Heart left ventricle (tissue), 13 donors: ENCODE measurements around the gene SYF2.

Experiments used
- CTCF ChIP-seq, 12 donors: fragments of 200-600 bp; sonication (generic) in 4 of 12; IDR thresholded peaks; one replicate each; pipeline versions ENCODE4 v1.5.0 to v1.8.0; 2018 to 2022; ENCODE audit warnings: antibody characterized with exemption in 12 of 12, mild to moderate bottlenecking in 5 of 12
- POLR2A ChIP-seq, 2 donors: fragments of 450-650 bp; IDR thresholded peaks; one replicate each; pipeline ENCODE4 v1.6.1; 2017; ENCODE audit warnings: antibody characterized with exemption in 2 of 2, mild to moderate bottlenecking in 2 of 2, moderate library complexity in 2 of 2
- donor health status: ischemic (EF 13 %, LVEDD 7.1; RV severe dilation, severe dysfunction).
- donor health status: DM: no; HTN: yes; CAD: no.
- donor health status: DM: no; HTN: no; CAD: no.
- donor health status: ischemic (EF 25% LVEDD 6.9; RV normal size, moderate dysfunction).
- donor health status: ischemic (EF 25% LVEDD 5.7; RV mildly dilated, moderate dysfunction).
- donor health status: ischemic (EF 35%, LVEDD 5.7; RV mildly dilated, moderate dysfunction).
- donor health status: nonischemic (EF 11% LVEDD 7.7; RV severe dilation, severe dysfunction).
- donor health status: DM: yes; HTN: yes; CAD: no.
- donor health status: PGD.
- donor health status: ischemic (EF 29% LVEDD 5.4; RV normal size, mild dysfunction).
- donor health status: nonischemic (EF 23%, LVEDD 6.1; RV moderate dilation, normal function).

- TF ChIP-seq CTCF (IDR thresholded peaks at IDR 0.05), result no peak
- TF ChIP-seq POLR2A (IDR thresholded peaks at IDR 0.05), result no peak
Measured at GRCh38 chr1:25257196-25257595, 24.9 kb upstream of the SYF2 start.
